GM12891 (cell line): ENCODE results near the gene SMC5.

ENCODE experiments used
- DNase-seq: peaks from one replicate; pipeline ENCODE4 v3.0.0; 2011; ENCODE audit warnings: low spot score; ENCODE audit not compliant: insufficient read length
- FAIRE-seq: peaks from 2 replicates; lab custom pipeline; 2011; peaks lifted over from hg19 to GRCh38; lab: Jason Lieb, UNC
- PAX5 ChIP-seq: IDR thresholded peaks from 2 replicates; pipeline ENCODE4 v1.6.1; 2011; ENCODE audit warnings: low read length, moderate library complexity, mild to moderate bottlenecking; ENCODE audit not compliant: insufficient read depth, severe bottlenecking
- POLR2A ChIP-seq: IDR thresholded peaks from 2 replicates; pipeline ENCODE4 v1.6.1; 2011; ENCODE audit warnings: low read depth, low read length, control low read depth
- POLR2AphosphoS5 ChIP-seq: IDR thresholded peaks from 2 replicates; pipeline ENCODE4 v1.6.1; 2011; ENCODE audit warnings: low read depth, low read length, control low read depth
- POU2F2 ChIP-seq: IDR thresholded peaks from 2 replicates; pipeline ENCODE4 v1.6.1; 2011; ENCODE audit warnings: low read depth, mild to moderate bottlenecking, control low read depth, low read length, moderate library complexity
- SPI1 ChIP-seq: IDR thresholded peaks from 2 replicates; pipeline ENCODE4 v1.6.1; 2011; ENCODE audit warnings: low read depth, low read length, control low read depth
- TAF1 ChIP-seq: IDR thresholded peaks from 2 replicates; pipeline ENCODE4 v1.6.1; 2011; ENCODE audit warnings: low read depth, low read length, control low read depth

Gene SMC5

DNA sequence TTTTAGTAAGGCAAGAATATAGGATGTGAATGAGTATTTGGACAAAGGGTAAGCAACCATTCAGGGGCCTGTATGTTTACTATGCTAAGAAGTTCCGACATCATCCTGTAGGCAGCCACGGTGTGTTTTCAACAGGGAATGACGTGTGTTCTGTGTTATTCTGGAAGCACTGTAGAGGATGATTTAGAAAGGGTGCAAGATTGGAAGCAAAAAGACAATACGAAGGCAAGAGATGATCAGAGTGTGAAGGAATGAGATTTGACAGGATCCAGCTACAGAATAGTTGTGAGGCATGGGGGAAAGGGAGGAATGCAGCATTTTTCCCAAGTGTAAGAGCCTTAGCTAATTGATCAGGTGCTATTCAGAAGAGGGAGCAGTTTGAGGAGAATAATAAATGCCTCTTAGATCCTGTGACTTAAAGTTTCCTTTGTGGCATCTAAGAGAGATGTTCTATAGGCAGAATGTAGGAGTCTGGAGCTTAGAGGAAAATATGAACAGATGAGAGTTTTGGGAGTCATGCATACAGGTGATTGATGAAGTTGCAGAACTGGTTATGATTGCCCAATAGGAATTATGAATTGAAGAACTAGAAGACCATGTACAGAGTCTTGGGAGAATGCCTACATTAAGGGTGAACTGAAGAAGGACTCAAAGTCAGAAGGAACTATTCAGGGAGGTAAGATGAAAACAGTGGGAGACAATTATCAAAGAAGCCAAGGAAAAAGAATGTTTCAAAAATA lies 2.5 kb downstream of the SMC5 start:
- DNase-seq (no peak), FAIRE-seq (no peak)
- no peak for TF ChIP-seq PAX5
- no peak for TF ChIP-seq POU2F2
- no peak for TF ChIP-seq SPI1
- TF ChIP-seq POLR2AphosphoS5: no peak
- TF ChIP-seq TAF1: no peak
- no peak for TF ChIP-seq POLR2A

- FAIRE-seq (no peak), DNase-seq (no peak)
- TF ChIP-seq POLR2A (no peak), TAF1 (no peak), POLR2AphosphoS5 (no peak), PAX5 (no peak), SPI1 (no peak), POU2F2 (no peak)
These were observed 3.6 kb downstream of the SMC5 start for GRCh38 chr9:70262366-70262765.

- DNase-seq (no peak), FAIRE-seq (no peak)
- TF ChIP-seq SPI1 (peak; percentile 19; the same call in 1 of the 2 replicates), PAX5 (no peak)
These were observed 4.2 kb downstream of the SMC5 start for GRCh38 chr9:70262948-70263347.

DNA sequence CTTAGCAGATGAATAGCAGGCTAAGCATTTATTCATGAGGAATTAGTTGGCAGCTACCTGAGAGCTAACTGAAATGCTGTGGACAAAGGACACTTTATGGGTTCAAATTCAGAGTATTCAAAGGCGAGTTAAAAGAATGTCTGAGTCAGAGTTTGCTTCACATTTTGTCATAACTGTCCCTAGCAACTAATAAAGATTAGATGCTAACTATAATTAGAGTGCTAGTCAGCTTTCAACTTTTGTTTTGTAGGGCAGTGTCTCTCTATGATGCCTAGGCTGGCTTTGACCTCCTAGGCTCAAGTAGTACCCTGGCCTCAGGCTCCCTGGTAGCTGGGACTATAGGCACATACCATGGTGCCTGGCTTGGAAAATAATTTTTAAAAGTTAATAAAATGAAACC lies 4.6 kb downstream of the SMC5 start:
- TF ChIP-seq POU2F2 (no peak), POLR2AphosphoS5 (no peak), POLR2A (no peak), SPI1 (no peak), TAF1 (no peak), PAX5 (no peak)
- FAIRE-seq (no peak), DNase-seq (no peak)

DNA sequence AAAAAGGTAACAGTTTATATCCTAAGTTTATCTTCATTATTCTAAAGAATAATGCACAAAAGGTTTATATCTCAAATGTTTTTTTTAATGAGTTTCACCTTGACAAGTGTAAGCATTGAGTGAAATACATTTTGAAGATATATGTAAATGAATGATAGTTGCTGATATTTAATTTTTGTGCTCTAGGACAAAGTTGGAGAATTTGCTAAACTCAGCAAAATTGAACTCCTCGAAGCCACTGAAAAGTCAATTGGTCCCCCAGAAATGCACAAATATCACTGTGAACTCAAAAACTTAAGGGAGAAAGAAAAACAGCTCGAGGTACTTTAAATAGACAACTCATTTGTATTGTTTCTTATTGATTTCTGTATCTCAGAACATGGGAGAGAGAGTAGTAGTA lies 19.5 kb downstream of the SMC5 start:
- FAIRE-seq (no peak), DNase-seq (no peak)
- TF ChIP-seq POLR2A (no peak), TAF1 (no peak), POLR2AphosphoS5 (no peak), SPI1 (no peak), POU2F2 (no peak), PAX5 (no peak)

DNA sequence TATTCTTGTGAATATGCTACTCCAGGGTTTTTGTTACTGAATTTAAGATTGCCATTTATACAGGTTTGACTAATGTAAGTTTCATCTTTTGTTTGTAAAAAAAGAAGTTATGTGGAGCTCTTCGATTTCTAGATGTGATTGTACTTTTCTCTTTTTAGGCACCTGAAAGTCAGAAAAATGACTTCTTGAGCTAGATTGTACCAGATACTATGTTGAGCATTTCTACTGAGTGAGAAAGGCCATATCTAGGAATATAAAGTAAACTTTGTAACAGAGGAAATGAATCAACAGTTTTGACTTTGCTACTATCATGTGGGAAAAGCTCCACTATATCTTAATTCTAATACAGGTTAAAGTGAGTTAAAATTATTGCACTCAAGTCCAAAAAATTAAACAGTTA lies 25.1 kb downstream of the SMC5 start:
- no peak for DNase-seq
- FAIRE-seq: no peak
- no peak for TF ChIP-seq SPI1
- no peak for TF ChIP-seq PAX5
- no peak for TF ChIP-seq POLR2AphosphoS5
- no peak for TF ChIP-seq TAF1
- no peak for TF ChIP-seq POU2F2
- TF ChIP-seq POLR2A: no peak

DNA sequence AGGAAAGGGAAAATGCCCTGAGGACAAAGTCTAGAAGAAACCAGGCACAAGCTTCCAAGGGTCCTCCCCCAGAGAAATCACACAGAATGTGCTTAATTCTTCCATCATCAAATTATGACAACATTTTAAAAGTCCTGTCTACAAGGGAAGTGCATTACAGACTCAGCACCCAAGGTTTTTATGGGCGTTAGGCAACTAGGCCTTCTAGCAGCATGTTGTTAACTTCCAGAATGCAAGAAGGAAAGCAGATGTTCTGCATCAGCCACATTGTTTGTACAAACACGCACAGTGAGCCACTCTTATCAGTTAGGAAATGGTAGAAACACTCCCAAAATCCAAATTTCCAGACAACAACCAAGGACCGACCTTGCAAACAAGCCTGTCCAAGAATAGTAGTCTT lies 26.5 kb downstream of the SMC5 start:
- DNase-seq (no peak), FAIRE-seq (no peak)
- TF ChIP-seq POLR2A (no peak), TAF1 (no peak), POU2F2 (no peak), POLR2AphosphoS5 (no peak), SPI1 (no peak), PAX5 (no peak)

DNA sequence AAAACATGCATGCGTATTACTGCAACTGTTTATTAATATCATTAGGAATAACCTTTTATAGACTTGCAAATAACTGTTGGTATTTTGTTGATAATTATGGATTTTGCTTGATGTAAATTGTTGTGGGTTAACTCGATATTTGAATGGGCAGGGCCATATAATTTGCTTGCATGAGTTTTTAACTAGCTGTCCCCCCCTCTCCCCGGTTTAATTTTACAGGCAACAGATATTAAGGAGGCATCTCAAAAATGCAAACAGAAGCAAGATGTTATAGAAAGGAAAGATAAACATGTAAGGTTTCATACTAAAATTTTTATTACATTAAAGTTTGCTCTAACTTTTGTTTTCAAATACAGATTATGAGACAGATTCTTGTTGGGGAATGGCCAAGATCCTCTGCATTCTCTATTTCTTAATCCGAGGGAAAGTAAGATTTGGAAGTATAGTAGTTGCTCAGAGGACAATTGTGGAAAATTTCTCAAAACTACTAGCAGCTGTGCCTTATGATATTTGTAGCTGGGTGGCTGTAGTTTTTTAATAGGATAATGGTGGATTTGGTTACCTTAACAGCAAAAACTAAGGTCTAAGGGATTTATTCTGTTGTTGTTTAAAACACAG lies 27.3 kb downstream of the SMC5 start:
- TF ChIP-seq PAX5 (no peak), POLR2AphosphoS5 (no peak), POU2F2 (no peak), TAF1 (no peak), POLR2A (no peak), SPI1 (no peak)
- FAIRE-seq (no peak), DNase-seq (no peak)

- no peak for DNase-seq
- TF ChIP-seq TAF1: no peak
- no peak for TF ChIP-seq SPI1
- no peak for TF ChIP-seq POLR2AphosphoS5
- TF ChIP-seq PAX5: no peak
- no peak for TF ChIP-seq POU2F2
- TF ChIP-seq POLR2A: no peak
- FAIRE-seq: no peak
These were observed 31.8 kb downstream of the SMC5 start for GRCh38 chr9:70290626-70291025.

DNA sequence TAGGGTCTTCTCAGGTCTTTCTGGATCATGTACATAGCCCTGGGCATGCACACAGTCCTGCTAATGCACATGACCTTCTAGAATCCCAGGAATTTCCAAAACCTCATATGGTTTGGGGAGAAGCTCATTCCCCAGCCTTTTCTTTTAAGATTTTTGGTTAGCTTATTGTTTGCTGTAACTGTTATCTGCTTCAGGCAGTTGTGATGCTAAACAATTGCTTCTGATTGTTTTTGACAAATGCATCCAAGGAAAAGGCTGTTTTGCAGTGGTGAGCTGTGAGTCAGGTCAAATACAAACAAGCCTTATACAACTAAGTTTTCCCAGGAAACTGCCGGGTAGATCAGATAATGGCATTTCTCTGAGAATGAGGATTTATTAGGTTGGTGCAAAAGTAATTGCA lies 32.7 kb downstream of the SMC5 start:
- FAIRE-seq: no peak
- TF ChIP-seq POLR2A (no peak), SPI1 (no peak), TAF1 (no peak), POU2F2 (no peak), POLR2AphosphoS5 (no peak), PAX5 (no peak)
- no peak for DNase-seq
